ENCODE results near the gene APOF. TPM values are rescaled to one million over a fixed set of nuclear protein-coding genes. Genes with fewer than 3 reads are reported as not detected.

The APOF gene
- total RNA-seq, 6 experiments from 2014 or later = 110 to 270 (median 205) TPM

DNA sequence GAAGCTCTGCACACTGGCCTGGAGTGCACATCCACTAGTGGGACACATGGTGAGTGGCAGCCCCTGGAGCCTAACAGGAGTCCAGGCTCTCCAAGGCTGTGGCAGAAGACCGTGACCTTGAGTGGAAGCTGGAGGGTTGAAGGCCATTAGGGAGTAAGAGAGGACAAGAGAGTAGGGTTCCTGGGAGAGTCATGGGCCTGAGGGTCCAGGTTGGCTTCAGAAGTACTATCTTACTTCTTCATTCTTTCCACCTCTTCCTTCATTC is 23.6 kb downstream of the APOF start:
- no peaks in the 10 kb centered on the region for H3K9me3 ChIP-seq
- intact Hi-C loops (cut with DNase I) = no loop called here
- WGBS (ENCODE audit: insufficient coverage, low coverage, low lambda C conversion rate, missing lambda C conversion rate) = 83% methylated on average over 1 of the region's 1 CpG
- ATAC-seq (no peak), DNase-seq (no peak)
- H3K27ac ChIP-seq = no peak overlapping the region
- no peak overlapping the region for H3K4me3 ChIP-seq
- H3K27me3 ChIP-seq = no peaks in the 10 kb centered on the region
- H3K4me1 ChIP-seq = peaks cover 0 to 4% (median 0%) of the 10 kb centered on the region in 4 donors
- no peak for TF ChIP-seq CTCF (IDR thresholded peaks at IDR 0.05)
- TF ChIP-seq POLR2A (IDR thresholded peaks at IDR 0.05) = no peak
- H3K36me3 ChIP-seq = peaks cover 0 to 27% (median 14%) of the 10 kb centered on the region in 4 donors

DNA sequence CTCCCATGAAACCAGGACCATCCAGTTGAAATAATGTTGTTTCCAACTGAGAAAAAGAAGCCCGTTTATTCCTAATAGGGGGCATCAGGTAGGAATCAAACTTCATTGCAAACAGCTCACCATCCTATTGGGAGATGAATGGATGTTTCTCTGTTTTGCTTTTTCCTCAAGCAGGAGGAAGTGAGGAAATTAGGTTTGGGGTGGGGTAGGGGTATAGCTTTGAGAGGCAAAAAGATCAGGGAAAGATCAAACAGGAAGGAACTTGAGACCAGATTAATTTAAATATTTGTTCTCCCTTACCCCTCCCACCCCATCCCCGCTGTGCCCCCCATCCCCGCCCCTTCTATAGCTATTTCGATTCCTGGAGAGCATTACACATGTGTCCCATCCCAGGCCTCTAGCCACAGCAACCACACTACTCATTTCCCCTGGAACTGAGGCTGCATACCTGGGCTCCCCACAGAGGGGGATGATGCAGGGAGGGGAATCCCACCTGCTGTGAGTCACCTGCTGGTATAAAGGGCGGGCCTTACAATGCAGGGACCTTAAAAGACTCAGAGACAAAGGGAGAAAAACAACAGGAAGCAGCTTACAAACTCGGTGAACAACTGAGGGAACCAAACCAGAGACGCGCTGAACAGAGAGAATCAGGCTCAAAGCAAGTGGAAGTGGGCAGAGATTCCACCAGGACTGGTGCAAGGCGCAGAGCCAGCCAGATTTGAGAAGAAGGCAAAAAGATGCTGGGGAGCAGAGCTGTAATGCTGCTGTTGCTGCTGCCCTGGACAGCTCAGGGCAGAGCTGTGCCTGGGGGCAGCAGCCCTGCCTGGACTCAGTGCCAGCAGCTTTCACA is 24.1 kb downstream of the APOF start, which contains the start of gene IL23A:
IL23A (plus strand) TSS at position 577 of the 850 bp plus-strand sequence; CDS start at position 738, 161 bp downstream.
- TF ChIP-seq CTCF (IDR thresholded peaks at IDR 0.05) = no peak
- TF ChIP-seq POLR2A (IDR thresholded peaks at IDR 0.05) = no peak
- no peak for ATAC-seq
- H3K9me3 ChIP-seq = no peaks in the 10 kb centered on the region
- peaks cover 0 to 4% (median 0%) of the 10 kb centered on the region in 4 donors for H3K4me1 ChIP-seq
- DNase-seq = no peak
- no peak within 1 kb of the TSS for H3K4me3 ChIP-seq
- peaks cover 0 to 21% (median 8%) of the 10 kb centered on the region in 4 donors for H3K36me3 ChIP-seq
- no peak within 1 kb of the TSS for H3K27ac ChIP-seq
- no peaks in the 10 kb centered on the region for H3K27me3 ChIP-seq
- WGBS (ENCODE audit: insufficient coverage, low coverage, low lambda C conversion rate, missing lambda C conversion rate) = 56% methylated on average over 5 of the region's 9 CpGs
- intact Hi-C loops (cut with DNase I) = no loop called here

DNA sequence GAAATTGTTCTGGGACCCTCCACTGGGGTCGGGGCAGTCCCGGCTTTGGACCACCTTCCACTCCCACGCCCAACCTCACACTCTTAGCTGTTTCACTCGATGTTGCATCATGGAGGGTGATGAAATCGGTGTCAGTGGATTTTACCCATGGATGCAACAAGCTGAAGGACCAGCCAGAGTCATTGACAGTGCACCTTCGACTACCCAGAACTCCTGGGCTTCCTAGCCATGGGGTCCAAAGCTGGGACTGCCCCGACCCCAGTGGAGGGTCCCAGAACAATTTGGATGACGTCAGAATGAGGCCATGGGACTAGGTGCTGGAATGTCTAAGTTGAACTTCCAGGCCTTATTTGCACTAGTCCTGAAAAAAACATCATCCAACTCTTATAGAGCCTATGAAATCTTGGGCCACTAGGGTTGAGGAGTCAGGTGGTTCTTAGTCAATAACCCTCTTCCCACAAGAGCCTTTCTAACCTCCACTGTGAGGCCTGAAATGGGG is 24.9 kb downstream of the APOF start:
- peaks cover 0 to 14% (median 3%) of the 10 kb centered on the region in 4 donors for H3K36me3 ChIP-seq
- no peak for DNase-seq

More for the DNA sequence above, 24.9 kb downstream of the APOF start:
- Histone ChIP-seq H3K27me3 (no peaks in the 10 kb centered on the region), H3K9me3 (no peaks in the 10 kb centered on the region), H3K4me3 (no peak overlapping the region), H3K27ac (no peak overlapping the region), H3K4me1 (peaks cover 0 to 7% (median 0%) of the 10 kb centered on the region in 4 donors)
- ATAC-seq = no peak
- 45% methylated on average over 4 of the region's 8 CpGs for WGBS (ENCODE audit: insufficient coverage, low coverage, low lambda C conversion rate, missing lambda C conversion rate)
- TF ChIP-seq POLR2A (IDR thresholded peaks at IDR 0.05) (no peak), CTCF (IDR thresholded peaks at IDR 0.05) (no peak)
- intact Hi-C loops (cut with DNase I) = no loop called here

All from right lobe of liver (tissue), 6 donors.